Measurements from ENCODE around the gene DNAH17. TPM values are rescaled to one million over a fixed set of nuclear protein-coding genes. Genes with fewer than 3 reads are reported as not detected.

DNAH17 gene
- total and polyA plus RNA-seq, 2 of the 8 experiments (the other 6 are each of a cell fraction or from before 2014, with no cell fraction given) = 0.14 to 0.67 TPM

GRCh38 chr17:78479369-78479768 lies 97.8 kb downstream of the DNAH17 start:
- no peak overlapping the region for H4K8ac ChIP-seq (ENCODE audit: extremely low read depth, insufficient read depth, low read length)
- H3K27ac ChIP-seq (ENCODE audit: low read depth, low read length) = no peak overlapping the region
- H2BK15ac ChIP-seq (ENCODE audit: low read length) = no peak overlapping the region
- H3K4me2 ChIP-seq (ENCODE audit: insufficient read depth in 1 of 2, low read depth in 2 of 2, low read length in 2 of 2) = no peak overlapping the region
- H2AK5ac ChIP-seq (ENCODE audit: low read depth, low read length) = no peak overlapping the region
- H3K36me3 ChIP-seq (ENCODE audit: control insufficient read depth in 2 of 4, insufficient read depth in 4 of 4, low read length in 3 of 4) = no peaks in the 10 kb centered on the region
- ChIA-PET POLR2A (ENCODE audit: partially characterized antibody) (no interaction called here), CTCF (ENCODE audit: partially characterized antibody) (no interaction called here)
- peaks cover 11% of the 10 kb centered on the region for H3K23me2 ChIP-seq (ENCODE audit: low read depth, low read length)
- H3K27me3 ChIP-seq (replicated peaks in 1 of 4; ENCODE audit: control insufficient read depth in 3 of 4, extremely low read depth in 1 of 4, insufficient read depth in 3 of 4, low read length in 3 of 4) = no peaks in the 10 kb centered on the region
- H3K9ac ChIP-seq (replicated peaks in 1 of 4; ENCODE audit: extremely low read depth in 1 of 4, low read depth in 3 of 4, low read length in 3 of 4) = no peak overlapping the region
- no peak overlapping the region for H3K14ac ChIP-seq (ENCODE audit: insufficient read length)
- H2BK12ac ChIP-seq (ENCODE audit: low read depth, low read length) = no peak overlapping the region
- H3K23ac ChIP-seq (ENCODE audit: insufficient read length) = no peak overlapping the region
- H2BK5ac ChIP-seq (ENCODE audit: low read depth, low read length) = no peak overlapping the region
- DNase-seq (ENCODE audit: low read depth in 1 of 2, low spot score in 2 of 2) (no peak), FAIRE-seq (no peak)
- no peak overlapping the region for H2AFZ ChIP-seq (ENCODE audit: low read length)
- H3K79me1 ChIP-seq (ENCODE audit: low read depth, low read length) = no peaks in the 10 kb centered on the region
- WGBS, 2 experiments (ENCODE audit: extremely low coverage in 1 of 2, insufficient coverage in 1 of 2, insufficient read length in 1 of 2, insufficient replicate concordance in 2 of 2, low coverage in 1 of 2, low lambda C conversion rate in 2 of 2, missing lambda C conversion rate in 1 of 2) = 89% methylated on average over 11 of the region's 11 CpGs; no CpG with 5 or more reads in 1 of the 2 experiments
- no peak overlapping the region for H4K91ac ChIP-seq (replicated peaks; ENCODE audit: insufficient read length, low read length)
- peaks cover 0 to 11% of the 10 kb centered on the region in 2 experiments for H4K20me1 ChIP-seq (replicated peaks in 1 of 2; ENCODE audit: control insufficient read depth in 1 of 2, insufficient read depth in 2 of 2, low read length in 2 of 2)
- TF ChIP-seq SIN3A (conservative IDR thresholded peaks at IDR 0.05 in 1 of 2, IDR thresholded peaks at IDR 0.05 in 1 of 2; ENCODE audit: low read depth in 1 of 2, low read length in 2 of 2) (no peak), JUN (IDR thresholded peaks at IDR 0.05; ENCODE audit: low read depth, low read length) (no peak), CEBPB (IDR thresholded peaks at IDR 0.05; ENCODE audit: low read depth, low read length) (no peak), PHF8 (conservative IDR thresholded peaks at IDR 0.05; ENCODE audit: low read depth, low read length) (no peak), SAP30 (IDR thresholded peaks at IDR 0.05; ENCODE audit: insufficient read depth, insufficient replicate concordance, low read length) (no peak), BACH1 (IDR thresholded peaks at IDR 0.05; ENCODE audit: low read length) (no peak), BRCA1 (IDR thresholded peaks at IDR 0.05; ENCODE audit: low read depth, low read length) (no peak), ATF3 (IDR thresholded peaks at IDR 0.05; ENCODE audit: insufficient read depth, low read depth, low read length) (no peak)
- TF ChIP-seq, protein P1, sequence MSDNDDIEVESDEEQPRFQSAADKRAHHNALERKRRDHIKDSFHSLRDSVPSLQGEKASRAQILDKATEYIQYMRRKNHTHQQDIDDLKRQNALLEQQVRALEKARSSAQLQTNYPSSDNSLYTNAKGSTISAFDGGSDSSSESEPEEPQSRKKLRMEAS (IDR thresholded peaks at IDR 0.05) = no peak
- H4K5ac ChIP-seq (ENCODE audit: insufficient read length, low read depth, low read length) = no peak overlapping the region
- H3K79me2 ChIP-seq (ENCODE audit: control insufficient read depth in 1 of 2, insufficient read depth in 2 of 2, low read length in 2 of 2) = no peaks in the 10 kb centered on the region
- H3K56ac ChIP-seq (replicated peaks; ENCODE audit: insufficient read length, low read depth, low read length) = no peak overlapping the region
- no peak overlapping the region for H2BK120ac ChIP-seq (replicated peaks; ENCODE audit: low read depth, low read length)
- no peak overlapping the region for H2BK20ac ChIP-seq (ENCODE audit: low read length)
- H3K4me1 ChIP-seq (replicated peaks in 1 of 4; ENCODE audit: control insufficient read depth in 3 of 4, insufficient read depth in 4 of 4, low read length in 3 of 4) = peaks cover 0 to 4% (median 4%) of the 10 kb centered on the region in 4 experiments; a peak in 3 of 7 replicates
- H3K18ac ChIP-seq (ENCODE audit: extremely low read depth, low read length) = no peak overlapping the region
- no peak overlapping the region for H3K4ac ChIP-seq (replicated peaks; ENCODE audit: insufficient read length, low read depth, low read length)
- no peaks in the 10 kb centered on the region for H3K9me3 ChIP-seq (ENCODE audit: insufficient read depth in 2 of 2, low read depth in 1 of 2, low read length in 1 of 2)
- H3K4me3 ChIP-seq (ENCODE audit: extremely low read depth in 1 of 4, insufficient read depth in 2 of 4, low read depth in 3 of 4, low read length in 4 of 4) = no peak overlapping the region
